HCT116 (cell line): ENCODE data around the gene TNNC1.

Experiments used
- ATF3 ChIP-seq: IDR thresholded peaks from 2 replicates; pipeline ENCODE4 v1.6.1; 2012
- POLR2AphosphoS5 ChIP-seq: IDR thresholded peaks from 2 replicates; pipeline ENCODE4 v1.6.1; 2011; ENCODE audit warnings: mild to moderate bottlenecking, low read depth, low read length, moderate library complexity

GRCh38 chr3:52494445-52494844 lies 40.6 kb upstream of the TNNC1 start:
- TF ChIP-seq ATF3 (no peak), POLR2AphosphoS5 (no peak)
